D721Med (cell line): ENCODE data around the gene SSR1.
"Not testable (repeated sequence)": the region's sequence is repeated elsewhere in the genome, so short reads cannot be mapped to it uniquely, and the experiment has no call there.

Experiments used
- DNase-seq: peaks from one replicate; pipeline ENCODE4 v3.0.0; 2011; ENCODE audit warnings: low spot score; ENCODE audit not compliant: insufficient read length
- FAIRE-seq: peaks from 2 replicates; lab custom pipeline; 2011; peaks lifted over from hg19 to GRCh38; lab: Jason Lieb, UNC
- TF ChIP-seq, protein P1 (sequence below): IDR thresholded peaks from 2 replicates; pipeline ENCODE4 v1.5.1; 2012; ENCODE audit warnings: mild to moderate bottlenecking, control low read depth; ENCODE audit not compliant: insufficient read depth; ENCODE audit errors: missing control alignments

SSR1 gene

DNA sequence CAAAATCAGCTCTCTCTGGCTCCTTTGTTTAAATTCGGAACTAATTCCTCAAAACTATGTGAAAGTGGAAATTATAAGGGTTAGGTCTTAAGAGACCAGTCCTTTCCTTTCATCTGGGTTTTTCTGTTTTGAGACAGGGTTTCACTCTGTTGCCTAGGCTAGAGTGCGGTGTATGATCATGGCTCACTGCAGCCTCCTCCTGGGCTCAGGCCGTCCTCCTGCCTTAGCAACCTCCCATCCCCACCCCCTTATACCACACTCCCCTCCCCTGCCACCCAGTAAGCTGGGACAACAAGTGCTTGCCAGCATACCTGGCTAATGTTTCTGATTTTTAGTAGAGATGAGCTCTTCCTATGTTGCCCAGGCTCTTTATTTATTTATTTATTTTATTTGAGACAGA, 12.8 kb upstream of the SSR1 start:
- DNase-seq (no peak), FAIRE-seq (no peak)
- TF ChIP-seq, protein P1, sequence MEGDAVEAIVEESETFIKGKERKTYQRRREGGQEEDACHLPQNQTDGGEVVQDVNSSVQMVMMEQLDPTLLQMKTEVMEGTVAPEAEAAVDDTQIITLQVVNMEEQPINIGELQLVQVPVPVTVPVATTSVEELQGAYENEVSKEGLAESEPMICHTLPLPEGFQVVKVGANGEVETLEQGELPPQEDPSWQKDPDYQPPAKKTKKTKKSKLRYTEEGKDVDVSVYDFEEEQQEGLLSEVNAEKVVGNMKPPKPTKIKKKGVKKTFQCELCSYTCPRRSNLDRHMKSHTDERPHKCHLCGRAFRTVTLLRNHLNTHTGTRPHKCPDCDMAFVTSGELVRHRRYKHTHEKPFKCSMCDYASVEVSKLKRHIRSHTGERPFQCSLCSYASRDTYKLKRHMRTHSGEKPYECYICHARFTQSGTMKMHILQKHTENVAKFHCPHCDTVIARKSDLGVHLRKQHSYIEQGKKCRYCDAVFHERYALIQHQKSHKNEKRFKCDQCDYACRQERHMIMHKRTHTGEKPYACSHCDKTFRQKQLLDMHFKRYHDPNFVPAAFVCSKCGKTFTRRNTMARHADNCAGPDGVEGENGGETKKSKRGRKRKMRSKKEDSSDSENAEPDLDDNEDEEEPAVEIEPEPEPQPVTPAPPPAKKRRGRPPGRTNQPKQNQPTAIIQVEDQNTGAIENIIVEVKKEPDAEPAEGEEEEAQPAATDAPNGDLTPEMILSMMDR: no peak

DNA sequence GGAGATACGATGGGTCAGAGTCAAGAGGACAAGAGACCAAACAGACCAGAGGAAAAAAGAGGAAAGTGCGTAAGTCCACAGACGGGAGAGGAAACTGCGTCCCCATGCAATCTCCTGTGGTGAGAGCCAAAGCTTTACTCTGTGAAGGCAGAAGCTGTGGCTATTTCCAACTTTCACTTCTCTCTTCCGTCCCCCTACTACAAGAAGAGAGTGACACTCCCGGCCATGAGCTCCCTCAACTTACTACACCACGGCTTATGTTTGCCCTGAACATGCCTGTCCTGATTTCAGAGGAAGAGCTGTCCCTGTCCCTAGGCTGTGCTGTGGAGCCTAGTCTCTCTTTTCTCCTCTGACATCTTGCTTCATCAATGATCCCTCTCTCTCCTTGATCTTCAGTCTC, 11.5 kb upstream of the SSR1 start:
- DNase-seq: no peak
- FAIRE-seq: no peak

DNA sequence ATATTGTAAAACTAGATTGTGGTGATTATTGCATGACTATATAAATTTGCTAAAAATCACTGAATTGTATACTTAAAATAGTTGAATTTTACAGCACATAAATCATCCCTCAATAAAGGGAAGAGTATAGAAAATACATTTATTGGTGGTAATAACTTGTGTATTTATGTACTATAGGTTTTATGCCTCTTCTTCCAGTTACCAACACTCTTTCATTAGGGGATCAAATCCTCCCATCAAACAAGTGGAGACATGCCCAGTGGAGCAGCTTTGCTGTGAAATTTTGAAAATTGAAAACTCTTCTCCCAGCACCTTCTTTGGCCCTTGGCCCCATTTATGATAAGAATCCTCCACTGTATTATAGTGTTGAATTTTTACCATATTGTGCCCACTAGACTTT, 10.1 kb upstream of the SSR1 start:
- TF ChIP-seq, protein P1: no peak
- DNase-seq (no peak), FAIRE-seq (no peak)

More for the DNA sequence above, 11.5 kb upstream of the SSR1 start:
- TF ChIP-seq, protein P1: no peak

DNA sequence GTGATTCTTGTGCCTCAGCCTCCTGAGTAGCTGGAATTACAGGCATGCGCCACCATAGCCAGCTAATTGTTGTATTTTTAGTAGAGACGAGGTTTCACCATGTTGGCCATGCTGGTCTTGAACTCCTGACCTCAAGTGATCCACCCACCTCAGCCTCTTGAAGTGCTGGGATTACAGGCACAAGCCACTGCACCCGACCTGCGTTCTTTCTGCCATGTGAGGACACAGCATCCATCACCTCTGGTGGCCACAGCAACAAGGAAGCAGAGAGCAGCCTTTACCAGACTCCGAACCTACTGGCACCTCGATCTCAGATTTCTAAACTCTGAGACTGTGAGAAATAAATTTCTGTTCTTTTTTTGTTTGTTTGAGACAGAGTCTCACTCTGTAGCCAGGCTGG, 8.9 kb upstream of the SSR1 start:
- FAIRE-seq, DNase-seq: not testable (repeated sequence)

DNA sequence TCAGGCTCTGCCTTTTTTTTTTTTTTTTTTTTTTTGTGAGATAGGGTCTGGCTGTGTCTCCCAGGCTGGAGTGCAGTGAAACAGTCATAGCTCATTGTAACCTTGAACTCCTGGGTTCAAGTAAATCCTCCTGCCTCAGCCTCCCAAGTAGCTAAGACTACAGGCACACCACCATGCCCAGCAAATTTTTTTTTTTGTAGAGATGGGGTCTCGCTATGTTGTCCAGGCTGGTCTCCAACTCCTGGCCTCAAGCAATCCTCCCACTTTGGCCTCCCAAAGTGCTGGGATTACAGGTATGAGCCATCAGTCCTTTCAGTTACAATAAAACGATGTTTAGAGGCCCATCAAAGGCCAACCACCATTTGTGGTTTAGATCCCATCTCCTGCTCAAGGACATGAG, 6.4 kb upstream of the SSR1 start:
- not testable (repeated sequence) for FAIRE-seq, DNase-seq

DNA sequence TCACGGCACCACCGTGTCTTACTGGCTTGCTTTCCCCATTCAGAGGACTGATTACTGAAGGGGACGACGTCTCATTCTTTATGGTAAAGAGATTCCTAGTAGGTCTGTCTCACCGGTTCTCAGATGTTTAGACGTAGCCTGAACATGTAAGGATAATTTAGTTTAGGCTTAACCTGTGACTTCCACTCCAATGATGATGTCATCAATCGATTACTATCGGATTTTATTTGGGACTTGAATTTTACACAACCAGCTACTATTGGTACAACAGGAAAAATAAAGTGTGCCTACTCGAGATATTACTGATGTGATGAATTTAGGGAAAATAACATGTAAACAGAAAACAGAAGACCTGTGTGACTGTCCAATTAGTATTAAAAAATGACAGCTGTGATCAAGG, 4.5 kb upstream of the SSR1 start:
- no peak for DNase-seq
- no peak for FAIRE-seq

DNA sequence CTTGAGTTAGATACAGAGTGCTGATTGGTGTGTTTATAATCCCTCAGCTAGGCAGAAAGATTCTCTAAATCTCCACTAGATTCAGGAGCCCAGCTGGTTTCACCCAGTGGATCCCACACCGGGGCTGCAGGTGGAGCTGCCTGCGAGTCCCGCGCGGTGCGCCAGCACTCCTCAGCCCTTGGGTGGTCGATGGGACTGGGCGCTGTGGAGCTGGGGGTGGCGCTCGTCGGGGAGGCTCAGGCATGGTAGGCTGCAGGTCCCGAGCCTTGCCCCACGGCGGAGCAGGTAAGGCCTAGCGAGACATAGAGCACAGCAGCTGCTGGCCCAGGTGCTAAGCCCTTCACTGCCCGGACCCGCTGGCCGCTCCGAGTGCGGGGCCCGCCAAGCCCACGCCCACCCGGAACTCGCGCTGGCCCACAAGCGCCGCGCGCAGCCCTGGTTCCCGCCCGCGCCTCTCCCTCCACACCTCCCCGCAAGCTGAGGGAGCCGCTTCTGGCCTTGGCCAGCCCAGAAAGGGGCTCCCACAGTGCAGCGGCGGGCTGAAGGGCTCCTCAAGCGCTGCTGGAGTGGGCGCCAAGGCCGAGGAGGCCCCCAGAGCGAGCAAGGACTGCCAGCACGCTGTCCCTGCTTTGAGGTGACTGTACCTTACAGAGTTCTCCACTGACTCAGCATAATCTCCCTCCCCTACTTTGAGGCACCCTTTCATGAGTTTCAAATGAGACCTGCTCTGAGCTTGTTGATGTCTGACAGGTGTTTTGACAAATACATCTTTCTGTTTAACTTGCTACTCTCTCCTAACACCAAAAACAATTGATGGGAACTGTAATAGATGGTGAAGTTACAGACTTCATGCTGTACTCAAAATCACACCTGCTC, 3.9 kb upstream of the SSR1 start:
- TF ChIP-seq, protein P1: no peak
- no peak for DNase-seq
- FAIRE-seq: no peak

More for the DNA sequence above, 4.5 kb upstream of the SSR1 start:
- TF ChIP-seq, protein P1: no peak

DNA sequence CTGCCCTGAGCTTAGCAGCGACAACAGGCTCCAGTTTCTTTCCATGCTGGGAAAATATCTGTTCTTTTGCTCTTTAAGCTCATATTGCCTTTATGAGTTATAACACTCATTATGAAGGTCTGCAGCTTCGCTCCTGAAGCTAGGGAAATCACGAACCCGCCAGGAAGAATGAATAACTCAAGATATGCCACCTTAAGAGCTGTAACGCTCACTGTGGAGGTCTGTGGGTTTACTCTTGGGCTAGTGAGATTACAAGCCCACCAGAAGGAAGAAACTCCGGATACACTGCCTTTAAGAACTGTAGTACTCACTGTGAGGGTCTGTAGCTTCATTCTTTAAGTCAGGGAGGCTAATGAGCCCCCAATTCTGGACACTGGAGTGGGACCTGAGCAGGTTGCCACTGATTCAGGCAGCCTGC, 3.0 kb upstream of the SSR1 start:
- TF ChIP-seq, protein P1: no peak
- FAIRE-seq: no peak
- DNase-seq: no peak

DNA sequence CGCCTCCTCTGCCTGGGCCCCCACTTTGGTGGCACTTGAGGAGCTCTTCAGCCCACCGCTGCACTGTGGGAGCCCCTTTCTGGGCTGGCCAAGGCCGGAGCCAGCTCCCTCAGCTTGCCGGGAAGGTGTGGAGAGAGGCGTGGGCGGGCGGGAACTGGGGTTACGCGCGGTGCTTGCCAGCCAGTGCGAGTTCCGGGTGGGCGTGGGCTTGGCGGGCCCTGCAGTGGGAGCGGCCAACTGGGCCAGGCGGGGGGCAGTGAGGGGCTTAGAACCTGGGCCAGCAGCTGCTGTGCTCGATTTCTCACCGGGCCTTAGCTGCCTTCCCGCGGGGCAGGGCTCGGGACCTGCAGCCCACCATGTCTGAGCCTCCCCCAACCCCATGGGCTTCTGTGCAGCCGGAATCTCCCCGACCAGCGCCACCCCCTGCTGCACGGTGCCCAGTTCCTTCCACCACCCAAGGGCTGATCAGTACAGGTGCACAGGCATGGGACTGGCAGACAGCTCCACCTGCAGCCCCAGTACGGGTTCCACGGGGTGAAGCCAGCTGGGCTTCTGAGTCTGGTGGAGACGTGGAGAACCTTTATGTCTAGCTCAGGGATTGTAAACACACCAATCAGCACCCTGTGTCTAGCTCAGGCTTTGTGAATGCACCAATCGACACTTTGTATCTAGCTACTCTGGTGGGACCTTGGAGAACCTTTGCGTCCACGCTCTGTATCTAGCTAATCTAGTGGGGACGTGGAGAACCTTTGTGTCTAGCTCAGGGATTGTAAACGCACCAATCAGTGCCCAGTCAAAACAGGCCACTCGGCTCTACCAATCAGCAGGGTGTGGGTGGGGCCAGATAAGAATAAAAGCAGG, 2.3 kb upstream of the SSR1 start:
- FAIRE-seq, DNase-seq: not testable (repeated sequence)
